Thyroid gland (tissue), 4 donors: ENCODE measurements around the gene LGR4. TPM values are rescaled to one million over a fixed set of nuclear protein-coding genes. Genes with fewer than 3 reads are reported as not detected.

Experiments used
- DNase-seq, 2 donors: peaks; one replicate each; pipeline ENCODE4 v3.0.0-alpha.2; 2019
- H3K27ac ChIP-seq, 3 donors: fragments of 200-600 bp; sonication (generic); 1 replicate in 2 of 3; 2 replicates in 1 of 3; pipeline ENCODE4 v1.5.1; 2016 to 2019; ENCODE audit warnings: mild to moderate bottlenecking in 1 of 3, moderate library complexity in 1 of 3
- H3K27me3 ChIP-seq: fragments of 200-600 bp; sonication (generic); one replicate; pipeline ENCODE4 v1.5.1; 2019
- H3K36me3 ChIP-seq, 2 donors: fragments of 200-600 bp; sonication (generic); one replicate each; pipeline ENCODE4 v1.5.1; 2016 to 2019
- H3K4me1 ChIP-seq, 2 donors: fragments of 200-600 bp; sonication (generic); one replicate each; pipeline ENCODE4 v1.5.1; 2017 to 2019
- H3K4me3 ChIP-seq, 3 donors: fragments of 200-600 bp; sonication (generic); replicated peaks in 1 of 3; 1 replicate in 2 of 3; 2 replicates in 1 of 3; pipeline ENCODE4 v1.5.1; 2016; ENCODE audit warnings: mild to moderate bottlenecking in 1 of 3
- H3K9me3 ChIP-seq: fragments of 200-600 bp; sonication (generic); one replicate; pipeline ENCODE4 v1.5.1; 2017
- POLR2A ChIP-seq, 2 donors: fragments of 450-650 bp; IDR thresholded peaks; one replicate each; pipeline ENCODE4 v1.6.1; 2017; ENCODE audit warnings: antibody characterized with exemption in 2 of 2, mild to moderate bottlenecking in 2 of 2, moderate library complexity in 1 of 2
- WGBS, 2 donors: methylation state at CpG; one replicate each; pipeline ENCODE4 v1.1.5; 2017; 5-methylcytosine and 5-hydroxymethylcytosine counted together
- intact Hi-C: fragments of 100-400 bp; cut with DNase I; formaldehyde crosslinking; loops from one replicate; pipeline ENCODE4 v1.15.1; 2023
- total RNA-seq, 4 donors: library from RNA; depleted of rRNA; stranded (reverse); fragments of >200 nt; gene quantifications; one replicate each; pipeline ENCODE4 v1.2.3, GENCODE V29; 2016
- TF ChIP-seq, protein P1 (sequence below), 6 experiments: fragments of 200-600 bp in 3 of 6; fragments of 450-650 bp in 3 of 6; sonication (generic) in 3 of 6; IDR thresholded peaks; one replicate each; pipeline ENCODE4 v1.5.1; 2016 to 2019; ENCODE audit warnings: antibody characterized with exemption in 6 of 6, mild to moderate bottlenecking in 2 of 6, inconsistent platforms in 1 of 6, moderate library complexity in 1 of 6

Gene LGR4
- total RNA-seq, 4 donors from 2014 or later, result 40.8 to 62.1 (median 50.2) TPM

DNA sequence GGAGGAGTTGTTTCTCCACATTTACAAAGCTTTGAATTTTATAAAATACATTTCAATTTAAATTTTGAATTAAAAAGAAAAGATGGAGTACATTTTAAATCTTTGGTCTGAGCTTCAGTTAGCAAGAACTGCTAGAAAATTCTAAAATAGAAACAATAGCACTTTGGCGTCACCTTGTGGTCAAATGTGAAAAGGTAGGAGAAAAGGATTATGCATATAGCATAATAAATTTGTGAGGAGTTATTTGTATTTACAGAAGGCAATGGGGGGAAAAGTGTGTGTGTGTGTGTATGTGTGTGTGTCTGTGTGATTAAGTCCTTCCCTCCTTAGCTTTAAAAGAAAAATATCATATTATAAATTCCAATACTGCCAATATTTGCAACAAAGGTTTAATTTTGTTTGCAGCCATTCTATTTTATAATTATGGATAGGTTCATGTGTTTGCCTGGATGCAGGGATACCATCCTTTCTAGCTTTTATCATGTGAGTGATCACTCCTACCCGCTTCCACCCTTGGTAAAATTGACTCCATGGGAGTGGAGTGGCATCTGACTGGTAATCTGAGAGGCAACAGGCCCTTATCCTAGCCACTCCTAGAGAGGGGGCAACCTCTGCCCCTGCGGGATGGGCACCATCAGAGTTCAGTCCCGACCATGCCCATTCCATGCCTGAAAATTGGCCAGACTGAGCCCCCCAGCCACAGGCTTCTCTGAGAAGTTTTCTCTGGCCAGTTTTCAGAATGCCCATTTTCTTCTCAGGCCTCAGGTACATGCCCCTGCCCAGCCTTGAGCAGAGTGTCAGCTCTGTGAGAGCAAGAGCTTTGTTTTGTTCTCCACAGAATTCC, 13.6 kb upstream of the LGR4 start:
- Histone ChIP-seq H3K27ac (no peak overlapping the region), H3K36me3 (peaks cover 4 to 6% of the 10 kb centered on the region in 2 donors), H3K4me1 (no peaks in the 10 kb centered on the region), H3K27me3 (no peaks in the 10 kb centered on the region), H3K4me3 (no peak overlapping the region), H3K9me3 (no peaks in the 10 kb centered on the region)
- peak in 1 of 2 donors; percentile 17 for DNase-seq
- 27 to 40% methylated on average over 4 of the region's 4 CpGs for WGBS, 2 donors
- TF ChIP-seq, protein P1, sequence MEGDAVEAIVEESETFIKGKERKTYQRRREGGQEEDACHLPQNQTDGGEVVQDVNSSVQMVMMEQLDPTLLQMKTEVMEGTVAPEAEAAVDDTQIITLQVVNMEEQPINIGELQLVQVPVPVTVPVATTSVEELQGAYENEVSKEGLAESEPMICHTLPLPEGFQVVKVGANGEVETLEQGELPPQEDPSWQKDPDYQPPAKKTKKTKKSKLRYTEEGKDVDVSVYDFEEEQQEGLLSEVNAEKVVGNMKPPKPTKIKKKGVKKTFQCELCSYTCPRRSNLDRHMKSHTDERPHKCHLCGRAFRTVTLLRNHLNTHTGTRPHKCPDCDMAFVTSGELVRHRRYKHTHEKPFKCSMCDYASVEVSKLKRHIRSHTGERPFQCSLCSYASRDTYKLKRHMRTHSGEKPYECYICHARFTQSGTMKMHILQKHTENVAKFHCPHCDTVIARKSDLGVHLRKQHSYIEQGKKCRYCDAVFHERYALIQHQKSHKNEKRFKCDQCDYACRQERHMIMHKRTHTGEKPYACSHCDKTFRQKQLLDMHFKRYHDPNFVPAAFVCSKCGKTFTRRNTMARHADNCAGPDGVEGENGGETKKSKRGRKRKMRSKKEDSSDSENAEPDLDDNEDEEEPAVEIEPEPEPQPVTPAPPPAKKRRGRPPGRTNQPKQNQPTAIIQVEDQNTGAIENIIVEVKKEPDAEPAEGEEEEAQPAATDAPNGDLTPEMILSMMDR (IDR thresholded peaks at IDR 0.05), result peak; percentile 71 to 99 (median 90)
- no peak for TF ChIP-seq POLR2A (IDR thresholded peaks at IDR 0.05)
- intact Hi-C loops, result loop anchor here (10.0 kb wide), 1 partner anchor 191 kb away; no protein-coding TSS in a partner anchor

DNA sequence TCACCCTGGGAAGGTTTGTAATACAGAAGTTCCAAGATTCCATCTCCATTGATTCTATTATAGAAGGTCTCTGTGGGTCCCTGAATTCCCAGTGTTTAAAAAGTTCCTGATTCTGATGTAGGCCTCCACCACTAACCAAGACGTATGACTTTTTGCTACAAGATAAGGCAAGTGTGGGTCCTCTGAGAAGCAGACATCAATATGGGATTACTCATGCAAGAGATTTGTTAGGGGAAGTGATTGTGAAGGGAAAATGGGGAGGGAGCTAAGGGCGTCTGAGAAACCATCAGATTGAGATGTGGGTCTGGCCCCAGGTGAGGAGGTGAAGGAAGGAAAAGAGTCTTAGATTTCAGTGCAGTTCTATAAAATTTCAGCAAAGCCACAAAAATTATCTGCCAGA, 10.2 kb upstream of the LGR4 start:
- H3K4me3 ChIP-seq, result no peak overlapping the region
- no peaks in the 10 kb centered on the region for H3K4me1 ChIP-seq
- DNase-seq, result no peak
- WGBS, 2 donors, result 91 to 96% methylated on average over 2 of the region's 2 CpGs
- TF ChIP-seq, protein P1 (IDR thresholded peaks at IDR 0.05), result no peak
- TF ChIP-seq POLR2A (IDR thresholded peaks at IDR 0.05), result no peak
- H3K27ac ChIP-seq, result no peak overlapping the region
- no peaks in the 10 kb centered on the region for H3K27me3 ChIP-seq
- H3K36me3 ChIP-seq, result no peaks in the 10 kb centered on the region
- intact Hi-C loops, result loop anchor here (5.0 to 10.0 kb wide), 2 partner anchors 188 to 295 kb away; no protein-coding TSS in a partner anchor
- H3K9me3 ChIP-seq, result no peaks in the 10 kb centered on the region

GRCh38 chr11:27481992-27482391, 9.4 kb upstream of the LGR4 start:
- DNase-seq, result no peak
- Histone ChIP-seq H3K27ac (no peak overlapping the region), H3K4me1 (no peaks in the 10 kb centered on the region), H3K36me3 (no peaks in the 10 kb centered on the region), H3K4me3 (no peak overlapping the region), H3K27me3 (no peaks in the 10 kb centered on the region), H3K9me3 (no peaks in the 10 kb centered on the region)
- intact Hi-C loops, result loop anchor here (5.0 to 10.0 kb wide), 2 partner anchors 187 to 295 kb away; no protein-coding TSS in a partner anchor
- TF ChIP-seq, protein P1 (IDR thresholded peaks at IDR 0.05), result no peak
- TF ChIP-seq POLR2A (IDR thresholded peaks at IDR 0.05), result no peak
- 91 to 93% methylated on average over 4 of the region's 4 CpGs for WGBS, 2 donors

DNA sequence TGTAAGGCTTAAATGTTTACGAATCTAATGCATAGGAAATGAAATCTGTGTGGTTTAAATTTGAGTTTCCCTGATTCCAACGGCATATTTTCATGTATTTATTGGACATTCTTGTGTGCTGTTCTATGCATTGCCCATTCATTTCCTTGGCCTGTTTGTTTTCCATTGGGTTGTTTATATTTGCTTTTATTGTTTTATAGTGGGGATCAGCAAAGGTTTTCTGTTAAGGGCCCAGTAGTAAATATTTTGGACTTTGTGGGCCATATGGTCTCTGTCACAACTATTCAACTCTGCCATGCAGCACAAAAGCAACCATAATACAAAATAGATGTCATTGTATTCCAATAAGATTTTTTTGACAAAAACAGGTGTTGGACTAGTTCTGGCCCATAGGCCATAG, 5.2 kb upstream of the LGR4 start:
- H3K4me3 ChIP-seq, result no peak overlapping the region
- WGBS, 2 donors, result 83 to 91% methylated on average over 2 of the region's 2 CpGs
- no peak for TF ChIP-seq POLR2A (IDR thresholded peaks at IDR 0.05)
- TF ChIP-seq, protein P1 (IDR thresholded peaks at IDR 0.05), result no peak
- H3K36me3 ChIP-seq, result no peaks in the 10 kb centered on the region
- H3K9me3 ChIP-seq, result no peaks in the 10 kb centered on the region
- no peak for DNase-seq
- no peak overlapping the region for H3K27ac ChIP-seq
- H3K27me3 ChIP-seq, result no peaks in the 10 kb centered on the region
- H3K4me1 ChIP-seq, result no peaks in the 10 kb centered on the region
- intact Hi-C loops, result no loop called here

GRCh38 chr11:27477243-27477642, 4.7 kb upstream of the LGR4 start:
- Histone ChIP-seq H3K9me3 (no peaks in the 10 kb centered on the region), H3K4me3 (no peak overlapping the region), H3K27me3 (no peaks in the 10 kb centered on the region), H3K4me1 (no peaks in the 10 kb centered on the region), H3K36me3 (no peaks in the 10 kb centered on the region), H3K27ac (no peak overlapping the region)
- intact Hi-C loops, result no loop called here
- DNase-seq, result no peak
- TF ChIP-seq POLR2A (IDR thresholded peaks at IDR 0.05), result no peak
- TF ChIP-seq, protein P1 (IDR thresholded peaks at IDR 0.05), result no peak
